Psoas muscle (tissue), 8 donors: ENCODE results near the gene MED15. TPM values are rescaled to one million over a fixed set of nuclear protein-coding genes. Genes with fewer than 3 reads are reported as not detected.

Experiments used
- ATAC-seq, 4 donors: fragments of 200-7000 bp; cut with Tn5 transposase; one replicate each; pipeline ENCODE4 v1.9.1; 2020; ENCODE audit warnings: moderate library complexity in 3 of 4, mild to moderate bottlenecking in 2 of 4
- DNase-seq, 2 donors: peaks; one replicate each; pipeline ENCODE4 v3.0.0-alpha.2; 2020
- H3K27ac ChIP-seq: fragments of 200-600 bp; one replicate; pipeline ENCODE4 v1.8.0; 2022
- H3K27me3 ChIP-seq, 3 donors: fragments of 200-600 bp in 1 of 3; one replicate each; pipeline versions ENCODE4 v1.6.1 to v1.8.0; 2013 to 2022; ENCODE audit warnings: low read length in 2 of 3, mild to moderate bottlenecking in 2 of 3, moderate library complexity in 1 of 3; ENCODE audit not compliant: insufficient read depth in 3 of 3
- H3K36me3 ChIP-seq, 2 donors: fragments of 200-600 bp in 1 of 2; one replicate each; pipeline versions ENCODE4 v1.6.1 to v1.8.0; 2013 to 2022; ENCODE audit warnings: low read depth in 1 of 2, mild to moderate bottlenecking in 1 of 2, moderate library complexity in 1 of 2; ENCODE audit not compliant: insufficient read depth in 1 of 2
- H3K4me1 ChIP-seq: fragments of 200-600 bp; one replicate; pipeline ENCODE4 v1.8.0; 2022
- H3K4me3 ChIP-seq: fragments of 200-600 bp; one replicate; pipeline ENCODE4 v1.8.0; 2022; ENCODE audit warnings: mild to moderate bottlenecking
- H3K9me3 ChIP-seq: fragments of 200-600 bp; one replicate; pipeline ENCODE4 v1.8.0; 2022
- WGBS, 3 donors: extraction: QIAGEN DNeasy Blood & Tissue Kit; methylation state at CpG; one replicate each; pipeline versions ENCODE4 v1.1.6 to v1.1.7; 2013; 5-methylcytosine and 5-hydroxymethylcytosine counted together
- intact Hi-C, 2 donors: fragments of 100-400 bp; cut with DNase I; formaldehyde crosslinking; loops; one replicate each; pipeline versions ENCODE4 v1.11.0 to v1.14.2; 2022
- polyA plus RNA-seq, 3 donors: library from polyadenylated mRNA; stranded (reverse); fragments of 200-250 nt; gene quantifications; one replicate each; pipeline ENCODE4 v1.2.3, GENCODE V29; 2013
- total RNA-seq, 4 donors: library from RNA; stranded (reverse); fragmentation: NEBNext Ultra II Directional in 2 of 4; extraction: Animal tissue kit (Norgen Biotek cat#: 25700) in 2 of 4; gene quantifications; one replicate each; pipeline versions ENCODE4 v1.2.1 to v1.2.4, GENCODE V29; 2021 to 2023
- TF ChIP-seq, protein P1 (sequence below): fragments of 200-600 bp; IDR thresholded peaks from one replicate; pipeline ENCODE4 v1.8.0; 2022; ENCODE audit warnings: antibody characterized with exemption
- donor health status: healthy with polysubstance abuse.
- donor health status: DM: no; HTN: no; CAD: no; lungs with moderate emphysema.
- donor health status: Bipolar disorder and iron deficiency.
- donor health status: healthy.
- donor health status: DM: yes; HTN: yes; CAD: no.
- donor health status: DM: no; HTN: no; CAD: no.
- donor health status: DM: no; HTN: no; CAD: no.
- donor health status: DM: yes; HTN: yes; CAD: no.

The MED15 gene
- total and polyA plus RNA-seq, 7 donors: 33.8 to 94.8 (median 59.7) TPM

- 77 to 89% (median 86%) methylated on average over 7 of the region's 7 CpGs for WGBS, 3 donors
- DNase-seq (no peak), ATAC-seq (peak in 1 of 4 donors; percentile 4)
- Histone ChIP-seq H3K4me3 (no peak overlapping the region), H3K27me3 (no peaks in the 10 kb centered on the region), H3K9me3 (no peaks in the 10 kb centered on the region), H3K4me1 (no peaks in the 10 kb centered on the region), H3K36me3 (peaks cover 0 to 45% of the 10 kb centered on the region in 2 donors), H3K27ac (no peak overlapping the region)
- TF ChIP-seq, protein P1, sequence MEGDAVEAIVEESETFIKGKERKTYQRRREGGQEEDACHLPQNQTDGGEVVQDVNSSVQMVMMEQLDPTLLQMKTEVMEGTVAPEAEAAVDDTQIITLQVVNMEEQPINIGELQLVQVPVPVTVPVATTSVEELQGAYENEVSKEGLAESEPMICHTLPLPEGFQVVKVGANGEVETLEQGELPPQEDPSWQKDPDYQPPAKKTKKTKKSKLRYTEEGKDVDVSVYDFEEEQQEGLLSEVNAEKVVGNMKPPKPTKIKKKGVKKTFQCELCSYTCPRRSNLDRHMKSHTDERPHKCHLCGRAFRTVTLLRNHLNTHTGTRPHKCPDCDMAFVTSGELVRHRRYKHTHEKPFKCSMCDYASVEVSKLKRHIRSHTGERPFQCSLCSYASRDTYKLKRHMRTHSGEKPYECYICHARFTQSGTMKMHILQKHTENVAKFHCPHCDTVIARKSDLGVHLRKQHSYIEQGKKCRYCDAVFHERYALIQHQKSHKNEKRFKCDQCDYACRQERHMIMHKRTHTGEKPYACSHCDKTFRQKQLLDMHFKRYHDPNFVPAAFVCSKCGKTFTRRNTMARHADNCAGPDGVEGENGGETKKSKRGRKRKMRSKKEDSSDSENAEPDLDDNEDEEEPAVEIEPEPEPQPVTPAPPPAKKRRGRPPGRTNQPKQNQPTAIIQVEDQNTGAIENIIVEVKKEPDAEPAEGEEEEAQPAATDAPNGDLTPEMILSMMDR: no peak
- intact Hi-C loops: no loop called here
Observed at GRCh38 chr22:20588092-20588842, 80.9 kb downstream of the MED15 start.

- no peak for DNase-seq
- H3K4me1 ChIP-seq: no peaks in the 10 kb centered on the region
- ATAC-seq: peak in 3 of 4 donors; percentile 16 to 25 (median 19)
- H3K27me3 ChIP-seq: no peaks in the 10 kb centered on the region
- WGBS, 3 donors: 50 to 62% (median 61%) methylated on average over 13 of the region's 13 CpGs
- intact Hi-C loops: no loop called here
- no peak overlapping the region for H3K27ac ChIP-seq
- H3K9me3 ChIP-seq: no peaks in the 10 kb centered on the region
- no peak overlapping the region for H3K4me3 ChIP-seq
- TF ChIP-seq, protein P1: no peak
- peaks cover 0 to 38% of the 10 kb centered on the region in 2 donors for H3K36me3 ChIP-seq
Observed at GRCh38 chr22:20588843-20589581, 81.6 kb downstream of the MED15 start.

- ATAC-seq (peak in 3 of 4 donors; percentile 8 to 16 (median 13)), DNase-seq (no peak)
- Histone ChIP-seq H3K9me3 (no peaks in the 10 kb centered on the region), H3K36me3 (peaks cover 0 to 29% of the 10 kb centered on the region in 2 donors), H3K27me3 (no peaks in the 10 kb centered on the region), H3K4me1 (no peaks in the 10 kb centered on the region), H3K4me3 (no peak overlapping the region), H3K27ac (no peak overlapping the region)
- intact Hi-C loops: no loop called here
- TF ChIP-seq, protein P1: no peak
- 71 to 78% (median 75%) methylated on average over 15 of the region's 15 CpGs for WGBS, 3 donors
Observed at GRCh38 chr22:20589614-20590476, 82.4 kb downstream of the MED15 start.

DNA sequence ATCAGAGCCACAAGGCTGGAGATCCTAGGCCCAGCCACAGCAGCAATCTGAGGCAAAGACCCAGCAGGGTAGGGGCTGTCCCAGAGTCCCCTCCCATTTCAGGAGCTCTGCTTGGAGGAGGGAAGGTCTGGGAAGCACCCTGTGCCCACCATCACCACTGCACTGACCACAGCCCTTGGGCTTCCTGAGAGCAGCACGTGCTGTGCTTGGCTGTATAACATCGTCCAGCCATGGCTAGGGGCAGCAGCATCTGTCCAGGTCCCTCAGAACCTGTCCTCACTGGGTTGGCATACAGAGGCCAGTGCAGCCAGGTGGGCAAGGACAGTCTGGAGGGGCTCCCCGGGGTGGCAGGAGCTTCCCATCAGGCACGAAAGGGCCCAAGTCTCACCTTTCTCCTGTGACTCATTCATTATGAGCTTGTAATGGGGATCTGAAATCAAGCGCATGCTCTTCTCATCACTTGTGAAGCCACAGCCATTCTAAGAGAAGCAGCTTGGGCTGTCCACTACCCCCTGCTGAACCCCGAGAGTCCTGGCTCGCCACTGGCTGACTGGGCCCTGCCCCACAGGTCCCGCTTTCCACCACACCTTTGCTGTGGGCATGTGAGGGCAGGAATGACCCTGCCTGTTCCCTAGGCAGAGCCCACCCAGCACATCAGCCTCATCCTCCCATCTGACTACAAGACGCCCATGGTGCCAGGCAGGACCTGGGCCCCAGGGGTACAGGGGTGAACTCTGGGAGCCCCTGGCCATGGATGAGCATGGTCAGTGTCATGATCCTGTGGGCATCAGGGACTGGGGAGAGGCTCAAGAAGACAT, 83.3 kb downstream of the MED15 start:
- intact Hi-C loops: no loop called here
- Histone ChIP-seq H3K4me3 (no peak overlapping the region), H3K27me3 (no peaks in the 10 kb centered on the region), H3K9me3 (no peaks in the 10 kb centered on the region), H3K36me3 (peaks cover 0 to 21% of the 10 kb centered on the region in 2 donors), H3K4me1 (no peaks in the 10 kb centered on the region), H3K27ac (no peak overlapping the region)
- DNase-seq: no peak
- WGBS, 3 donors: 83 to 89% (median 88%) methylated on average over 9 of the region's 9 CpGs
- TF ChIP-seq, protein P1: no peak
- peak in 2 of 4 donors; percentile 1 to 12 for ATAC-seq
